GM12892 (cell line): ENCODE measurements around the gene PCDHGA1.

Source experiments
- POLR2A ChIP-seq: IDR thresholded peaks from 2 replicates; pipeline ENCODE4 v1.6.1; 2011; ENCODE audit warnings: low read depth, low read length, control low read depth
- TAF1 ChIP-seq: IDR thresholded peaks from 2 replicates; pipeline ENCODE4 v1.6.1; 2011; ENCODE audit warnings: low read depth, mild to moderate bottlenecking, control low read depth, low read length, borderline replicate concordance

- TF ChIP-seq POLR2A (no peak), TAF1 (no peak)
These were observed 89.0 kb downstream of the PCDHGA1 start for GRCh38 chr5:141419074-141419880.
